Measurements from ENCODE around the gene PANK4. TPM values are rescaled to one million over a fixed set of nuclear protein-coding genes. Genes with fewer than 3 reads are reported as not detected.

PANK4 gene
- total RNA-seq, 1 experiment from 2014 or later, result 27.0 TPM

GRCh38 chr1:2486041-2486440, 40.4 kb downstream of the PANK4 start:
- Mint-ChIP-seq H3K9me3 (ENCODE audit: unreplicated experiment) (no peaks in the 10 kb centered on the region), H3K4me3 (ENCODE audit: unreplicated experiment) (no peak overlapping the region), H3K27me3 (ENCODE audit: insufficient read depth, unreplicated experiment) (no peaks in the 10 kb centered on the region), H3K36me3 (ENCODE audit: insufficient read depth, unreplicated experiment) (no peaks in the 10 kb centered on the region), H3K4me1 (ENCODE audit: low read depth, unreplicated experiment) (no peaks in the 10 kb centered on the region), H3K27ac (ENCODE audit: unreplicated experiment) (no peak overlapping the region)
- Histone ChIP-seq H3K4me1 (no peaks in the 10 kb centered on the region), H3K36me3 (ENCODE audit: control insufficient read depth, insufficient read depth, low read length) (no peaks in the 10 kb centered on the region), H3K27me3 (replicated peaks; ENCODE audit: control insufficient read depth, insufficient read depth, low read length) (no peaks in the 10 kb centered on the region), H3K4me3 (ENCODE audit: low read depth, low read length) (no peak overlapping the region), H3K9me3 (no peaks in the 10 kb centered on the region; the same call in 1 of the 2 replicates)
- ChIA-PET CTCF (no interaction called here), POLR2A (no interaction called here)
- no peak for DNase-seq
- no TSS peak for BruUV-seq (replicated peaks)
- TF ChIP-seq CTCF (IDR thresholded peaks at IDR 0.05; ENCODE audit: insufficient read depth in 1 of 2, low read depth in 1 of 2, low read length in 1 of 2, severe bottlenecking in 1 of 2, unreplicated experiment in 1 of 2), result no peak
- intact Hi-C loops (cut with micrococcal nuclease; ENCODE audit: unreplicated experiment), result no loop called here

GRCh38 chr1:2483970-2484369, 42.4 kb downstream of the PANK4 start:
- BruUV-seq (replicated peaks), result no TSS peak
- Mint-ChIP-seq H3K4me1 (ENCODE audit: low read depth, unreplicated experiment) (no peaks in the 10 kb centered on the region), H3K4me3 (ENCODE audit: unreplicated experiment) (no peak overlapping the region), H3K36me3 (ENCODE audit: insufficient read depth, unreplicated experiment) (no peaks in the 10 kb centered on the region), H3K27ac (ENCODE audit: unreplicated experiment) (no peak overlapping the region), H3K27me3 (ENCODE audit: insufficient read depth, unreplicated experiment) (no peaks in the 10 kb centered on the region), H3K9me3 (ENCODE audit: unreplicated experiment) (no peaks in the 10 kb centered on the region)
- Histone ChIP-seq H3K4me3 (ENCODE audit: low read depth, low read length) (no peak overlapping the region), H3K36me3 (ENCODE audit: control insufficient read depth, insufficient read depth, low read length) (no peaks in the 10 kb centered on the region), H3K4me1 (no peaks in the 10 kb centered on the region), H3K27me3 (replicated peaks; ENCODE audit: control insufficient read depth, insufficient read depth, low read length) (no peaks in the 10 kb centered on the region), H3K9me3 (no peaks in the 10 kb centered on the region; the same call in 1 of the 2 replicates)
- TF ChIP-seq CTCF (IDR thresholded peaks at IDR 0.05; ENCODE audit: insufficient read depth in 1 of 2, low read depth in 1 of 2, low read length in 1 of 2, severe bottlenecking in 1 of 2, unreplicated experiment in 1 of 2), result no peak
- intact Hi-C loops (cut with micrococcal nuclease; ENCODE audit: unreplicated experiment), result no loop called here
- CTCF ChIA-PET, result no interaction called here
- no peak for DNase-seq
- POLR2A ChIA-PET, result no interaction called here

GRCh38 chr1:2483026-2483425, 43.4 kb downstream of the PANK4 start:
- TF ChIP-seq CTCF (IDR thresholded peaks at IDR 0.05; ENCODE audit: insufficient read depth in 1 of 2, low read depth in 1 of 2, low read length in 1 of 2, severe bottlenecking in 1 of 2, unreplicated experiment in 1 of 2), result no peak
- Mint-ChIP-seq H3K36me3 (ENCODE audit: insufficient read depth, unreplicated experiment) (no peaks in the 10 kb centered on the region), H3K4me3 (ENCODE audit: unreplicated experiment) (no peak overlapping the region), H3K27me3 (ENCODE audit: insufficient read depth, unreplicated experiment) (no peaks in the 10 kb centered on the region), H3K27ac (ENCODE audit: unreplicated experiment) (no peak overlapping the region), H3K4me1 (ENCODE audit: low read depth, unreplicated experiment) (no peaks in the 10 kb centered on the region), H3K9me3 (ENCODE audit: unreplicated experiment) (no peaks in the 10 kb centered on the region)
- no peaks in the 10 kb centered on the region for H3K9me3 ChIP-seq
- no peak for DNase-seq
- ChIA-PET POLR2A (no interaction called here), CTCF (no interaction called here)
- BruUV-seq (replicated peaks), result no TSS peak
- H3K4me1 ChIP-seq, result peaks cover 4% of the 10 kb centered on the region; the same call in 1 of the 2 replicates
- intact Hi-C loops (cut with micrococcal nuclease; ENCODE audit: unreplicated experiment), result no loop called here
- H3K4me3 ChIP-seq (ENCODE audit: low read depth, low read length), result no peak overlapping the region
- no peaks in the 10 kb centered on the region for H3K36me3 ChIP-seq (ENCODE audit: control insufficient read depth, insufficient read depth, low read length)
- H3K27me3 ChIP-seq (replicated peaks; ENCODE audit: control insufficient read depth, insufficient read depth, low read length), result no peaks in the 10 kb centered on the region
